ENCODE measurements around the gene ACTR1B.

Gene ACTR1B

DNA sequence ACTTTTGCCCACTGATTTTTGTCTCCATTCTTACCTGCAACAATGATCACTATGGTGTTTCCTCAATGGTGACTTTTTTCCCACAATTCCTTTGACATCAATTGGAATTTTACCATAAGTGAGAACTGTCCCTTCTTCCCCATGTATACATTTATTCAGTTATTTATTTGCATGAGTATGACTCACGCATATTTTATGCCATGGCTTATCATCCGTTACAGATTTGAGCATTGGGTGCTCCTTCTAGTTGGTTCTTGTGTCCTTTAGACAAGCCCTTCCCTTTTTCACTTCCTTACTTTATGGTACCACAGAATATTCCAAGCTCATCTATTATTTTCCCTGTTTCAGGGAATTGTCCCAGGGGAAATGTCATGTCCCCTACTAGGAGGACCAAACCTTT is 10.4 kb downstream of the ACTR1B start:
- TF ChIP-seq TAF1 (IDR thresholded peaks at IDR 0.05; ENCODE audit: low read depth): no peak
- TF ChIP-seq YY1 (IDR thresholded peaks at IDR 0.05; ENCODE audit: low read depth): no peak
- TF ChIP-seq CREB1 (IDR thresholded peaks at IDR 0.05; ENCODE audit: low read depth): no peak
- TF ChIP-seq MAX (IDR thresholded peaks at IDR 0.05): no peak
- no peak for TF ChIP-seq TEAD4 (IDR thresholded peaks at IDR 0.05)
- TF ChIP-seq NFIC (IDR thresholded peaks at IDR 0.05): no peak
- no peak for TF ChIP-seq USF1 (IDR thresholded peaks at IDR 0.05)
- TF ChIP-seq FOXM1 (IDR thresholded peaks at IDR 0.05; ENCODE audit: borderline replicate concordance, low read depth): no peak
- no peak for TF ChIP-seq CEBPB (IDR thresholded peaks at IDR 0.05)
- TF ChIP-seq EGR1 (IDR thresholded peaks at IDR 0.05): no peak
- no peak for TF ChIP-seq TCF12 (IDR thresholded peaks at IDR 0.05; ENCODE audit: low read depth)
- TF ChIP-seq REST (IDR thresholded peaks at IDR 0.05; ENCODE audit: low read depth): no peak
- TF ChIP-seq EP300 (IDR thresholded peaks at IDR 0.05; ENCODE audit: borderline replicate concordance): no peak
- TF ChIP-seq RAD21 (IDR thresholded peaks at IDR 0.05; ENCODE audit: low read depth): no peak
- no peak for TF ChIP-seq ZBTB7A (IDR thresholded peaks at IDR 0.05; ENCODE audit: low read depth)

- TF ChIP-seq TEAD4 (IDR thresholded peaks at IDR 0.05) (no peak), REST (IDR thresholded peaks at IDR 0.05; ENCODE audit: low read depth) (no peak), TCF12 (IDR thresholded peaks at IDR 0.05; ENCODE audit: low read depth) (no peak), NFIC (IDR thresholded peaks at IDR 0.05) (no peak), MAX (IDR thresholded peaks at IDR 0.05) (no peak), YY1 (IDR thresholded peaks at IDR 0.05; ENCODE audit: low read depth) (no peak), TAF1 (IDR thresholded peaks at IDR 0.05; ENCODE audit: low read depth) (no peak), USF1 (IDR thresholded peaks at IDR 0.05) (no peak), CEBPB (IDR thresholded peaks at IDR 0.05) (no peak), RAD21 (IDR thresholded peaks at IDR 0.05; ENCODE audit: low read depth) (no peak), EP300 (IDR thresholded peaks at IDR 0.05; ENCODE audit: borderline replicate concordance) (no peak), CREB1 (IDR thresholded peaks at IDR 0.05; ENCODE audit: low read depth) (no peak), FOXM1 (IDR thresholded peaks at IDR 0.05; ENCODE audit: borderline replicate concordance, low read depth) (no peak), EGR1 (IDR thresholded peaks at IDR 0.05) (no peak), ZBTB7A (IDR thresholded peaks at IDR 0.05; ENCODE audit: low read depth) (no peak)
These were observed 12.7 kb downstream of the ACTR1B start for GRCh38 chr2:97651114-97651513.

DNA sequence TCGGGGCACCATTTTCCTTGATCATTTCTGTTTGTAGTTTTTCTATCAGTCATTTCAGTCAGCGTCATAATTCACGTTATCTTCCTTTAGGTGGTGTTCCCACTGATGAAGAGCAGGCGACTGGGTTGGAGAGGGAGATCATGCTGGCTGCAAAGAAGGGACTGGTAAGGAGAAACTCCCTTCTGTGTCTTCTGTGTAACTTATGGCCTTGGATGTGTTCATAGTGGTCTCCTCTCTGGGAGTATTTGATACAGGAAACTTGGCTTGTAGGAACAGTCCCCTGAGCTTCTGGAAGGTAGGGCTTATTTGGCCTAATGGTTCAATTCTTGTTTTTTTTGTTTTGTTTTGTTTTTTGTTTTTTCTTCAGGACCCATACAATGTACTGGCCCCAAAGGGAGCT is 16.9 kb downstream of the ACTR1B start:
- TF ChIP-seq USF1 (IDR thresholded peaks at IDR 0.05): no peak
- no peak for TF ChIP-seq YY1 (IDR thresholded peaks at IDR 0.05; ENCODE audit: low read depth)
- TF ChIP-seq TAF1 (IDR thresholded peaks at IDR 0.05; ENCODE audit: low read depth): no peak
- TF ChIP-seq EP300 (IDR thresholded peaks at IDR 0.05; ENCODE audit: borderline replicate concordance): no peak
- TF ChIP-seq CREB1 (IDR thresholded peaks at IDR 0.05; ENCODE audit: low read depth): no peak
- no peak for TF ChIP-seq REST (IDR thresholded peaks at IDR 0.05; ENCODE audit: low read depth)
- TF ChIP-seq NFIC (IDR thresholded peaks at IDR 0.05): no peak
- no peak for TF ChIP-seq TEAD4 (IDR thresholded peaks at IDR 0.05)
- TF ChIP-seq CEBPB (IDR thresholded peaks at IDR 0.05): no peak
- no peak for TF ChIP-seq MAX (IDR thresholded peaks at IDR 0.05)

Measured in Ishikawa (cell line).